Glomerular visceral epithelial cell (primary cell): Measurements from ENCODE around the gene ATP8A2.
"Not testable (repeated sequence)": the region's sequence is repeated elsewhere in the genome, so short reads cannot be mapped to it uniquely, and the experiment has no call there.

Experiments used
- DNase-seq: peaks from one replicate; pipeline ENCODE4 v3.0.0-alpha.2; 2016; ENCODE audit errors: extremely low spot score

ATP8A2 gene

DNA sequence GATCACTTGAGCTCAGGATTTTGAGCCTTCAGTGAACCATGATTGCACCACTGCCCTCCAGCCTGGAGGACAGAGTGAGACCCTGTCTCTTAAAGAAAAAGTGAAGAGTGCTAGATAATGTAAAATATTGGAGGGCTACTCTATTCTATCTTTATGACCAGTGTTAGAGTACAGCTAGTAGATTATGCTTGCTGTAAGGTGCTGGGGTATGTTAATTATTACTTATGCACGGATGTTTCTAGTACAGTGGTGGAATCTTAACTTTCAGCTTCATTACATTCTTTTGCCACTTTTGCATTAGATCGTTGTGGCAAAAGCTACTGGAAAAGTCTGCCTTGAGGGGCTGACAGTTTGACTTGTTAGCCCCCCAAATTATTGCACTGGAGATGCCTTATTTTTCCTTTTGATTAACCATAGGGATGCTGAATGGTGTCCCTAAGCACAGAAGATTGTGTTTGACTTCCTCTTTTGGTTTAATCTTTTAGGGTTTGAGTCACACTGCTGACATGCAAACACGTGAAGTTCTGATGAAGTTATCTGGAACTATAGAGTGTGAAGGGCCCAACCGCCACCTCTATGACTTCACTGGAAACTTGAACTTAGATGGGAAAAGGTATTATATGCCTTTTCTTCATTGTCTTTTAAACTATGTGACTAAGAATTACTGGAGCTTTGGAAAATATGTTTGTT, 169.8 kb downstream of the ATP8A2 start:
- peak; percentile 22 for DNase-seq

- not testable (repeated sequence) for DNase-seq
These were observed 177.2 kb downstream of the ATP8A2 start for GRCh38 chr13:25548991-25549390.

DNA sequence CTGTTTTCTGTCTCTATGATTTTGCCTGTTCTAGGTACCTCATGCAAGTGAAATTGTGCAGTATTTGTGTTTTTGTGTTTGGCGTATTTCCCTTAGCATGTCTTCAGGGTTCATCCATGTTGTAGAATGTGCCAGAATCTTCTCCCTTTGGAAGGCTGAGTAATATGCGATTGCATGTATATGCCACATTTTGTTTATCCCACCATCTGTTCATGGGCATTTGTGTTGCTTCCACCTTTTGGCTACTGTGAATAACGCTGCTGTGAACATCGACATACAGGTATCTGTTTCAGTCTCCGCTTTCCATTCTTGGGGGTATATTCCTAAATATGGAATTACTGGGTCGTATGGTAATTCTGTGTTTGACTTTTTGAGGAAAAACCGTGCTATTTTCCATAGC, 190.0 kb downstream of the ATP8A2 start:
- no peak for DNase-seq

- no peak for DNase-seq
These were observed 198.4 kb downstream of the ATP8A2 start for GRCh38 chr13:25570185-25570584.

- no peak for DNase-seq
These were observed 199.5 kb downstream of the ATP8A2 start for GRCh38 chr13:25571237-25571636.

DNA sequence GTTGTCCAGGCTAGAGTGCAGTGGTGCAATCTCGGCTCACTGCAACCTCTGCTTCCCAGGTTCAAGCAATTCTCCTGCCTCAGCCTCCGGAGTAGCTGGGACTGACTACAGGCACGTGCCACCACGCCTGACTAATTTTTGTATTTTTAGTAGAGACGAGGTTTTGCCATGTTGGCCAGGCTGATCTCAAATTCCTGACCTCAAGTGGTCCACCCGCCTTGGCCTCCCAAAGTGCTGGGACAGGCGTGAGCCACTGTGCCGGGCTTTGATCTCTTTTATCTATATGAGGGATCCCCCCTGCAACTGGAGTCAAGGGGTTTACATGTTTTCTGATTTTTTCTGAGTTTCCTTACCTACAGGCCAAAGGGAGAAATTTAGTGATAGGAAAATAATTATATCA, 200.4 kb downstream of the ATP8A2 start:
- DNase-seq, result not testable (repeated sequence)

GRCh38 chr13:25574437-25575411, 202.9 kb downstream of the ATP8A2 start:
- peak; percentile 88 for DNase-seq

DNA sequence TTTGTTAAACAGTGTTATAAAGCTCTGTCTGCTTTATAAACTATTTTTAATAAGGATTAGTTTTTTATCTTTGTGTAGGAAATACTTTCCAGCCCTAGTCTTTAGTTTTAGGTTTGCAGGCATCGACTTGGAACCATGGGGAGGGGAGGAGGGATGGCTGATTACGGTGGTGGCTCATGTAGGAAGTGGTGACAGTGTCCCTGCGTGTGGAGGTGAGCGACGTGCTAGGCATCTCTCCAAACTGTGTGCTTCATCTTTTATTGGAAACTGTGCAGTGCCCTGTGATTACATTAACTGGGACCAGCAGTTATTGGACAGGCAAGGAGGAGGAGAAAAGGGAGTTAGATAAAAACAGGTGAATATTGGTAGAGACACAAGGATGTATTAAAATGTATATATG, 203.8 kb downstream of the ATP8A2 start:
- DNase-seq, result peak; percentile 5

- no peak for DNase-seq
These were observed 206.8 kb downstream of the ATP8A2 start for GRCh38 chr13:25578526-25578925.

DNA sequence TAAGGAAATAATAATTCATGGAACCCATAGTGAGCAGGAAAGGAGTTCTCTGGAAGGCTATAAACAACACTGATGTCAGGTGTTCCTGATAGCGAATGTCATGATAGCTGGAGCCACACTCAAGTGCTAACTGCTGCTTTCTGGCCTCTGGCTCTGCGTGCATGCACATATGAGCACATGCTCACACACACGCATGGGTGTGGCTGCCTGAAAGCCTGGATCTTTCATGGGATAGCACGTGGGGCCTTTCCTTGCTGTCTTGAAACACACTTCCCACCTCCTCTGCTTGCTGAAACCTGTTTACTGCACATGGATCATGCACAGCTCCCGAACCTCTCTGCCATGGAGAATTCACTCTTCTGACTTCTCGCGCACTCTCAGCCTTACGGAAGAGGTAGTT, 207.4 kb downstream of the ATP8A2 start:
- no peak for DNase-seq

GRCh38 chr13:25581351-25581750, 209.6 kb downstream of the ATP8A2 start:
- no peak for DNase-seq

GRCh38 chr13:25584087-25584486, 212.3 kb downstream of the ATP8A2 start:
- DNase-seq, result no peak

DNA sequence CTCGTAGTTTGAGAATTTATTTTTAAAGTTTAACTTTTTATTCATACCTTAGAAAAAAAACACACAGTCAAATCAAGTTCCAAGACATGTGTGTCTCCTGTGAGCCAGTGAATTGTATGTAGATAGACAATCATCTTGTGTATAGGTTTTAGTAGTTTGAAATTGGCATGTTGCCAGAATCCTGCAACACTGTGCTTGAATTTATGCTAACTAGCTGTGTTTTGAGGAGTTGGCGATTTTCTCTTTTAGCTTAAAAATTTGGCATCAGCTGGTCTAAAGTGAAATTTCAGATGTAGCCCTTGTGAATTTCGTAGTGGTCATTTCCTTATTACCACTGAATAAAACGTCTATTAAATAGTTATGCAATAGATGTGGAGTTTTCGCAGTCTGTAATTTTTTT, 213.2 kb downstream of the ATP8A2 start:
- DNase-seq, result no peak

GRCh38 chr13:25587326-25587980, 215.7 kb downstream of the ATP8A2 start:
- no peak for DNase-seq

- DNase-seq, result no peak
These were observed 216.7 kb downstream of the ATP8A2 start for GRCh38 chr13:25588336-25589060.

GRCh38 chr13:25598421-25598820, 226.6 kb downstream of the ATP8A2 start:
- no peak for DNase-seq

GRCh38 chr13:25602176-25602575, 230.4 kb downstream of the ATP8A2 start:
- no peak for DNase-seq

GRCh38 chr13:25604106-25604505, 232.3 kb downstream of the ATP8A2 start:
- DNase-seq, result no peak

- DNase-seq, result no peak
These were observed 235.3 kb downstream of the ATP8A2 start for GRCh38 chr13:25607096-25607495.

DNA sequence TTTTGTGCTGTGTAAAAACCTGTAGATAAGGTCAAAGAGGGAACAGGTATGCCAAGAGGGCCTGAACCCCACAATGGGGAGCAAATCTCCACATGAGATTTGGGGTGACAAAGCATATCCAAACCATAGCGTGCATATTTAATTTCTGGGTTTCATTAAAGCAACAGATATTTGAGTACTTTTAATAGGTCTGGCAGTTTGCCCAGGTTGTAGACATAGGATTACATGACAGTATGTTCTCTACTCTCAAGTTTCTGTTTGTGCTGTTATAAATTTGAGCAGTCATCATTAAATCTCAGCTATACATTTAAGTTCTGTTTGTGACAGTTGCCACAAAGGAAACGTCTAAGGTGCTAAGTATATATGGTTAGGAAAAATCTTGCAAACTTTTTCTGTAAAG, 236.4 kb downstream of the ATP8A2 start:
- DNase-seq, result no peak

GRCh38 chr13:25616674-25617073, 244.9 kb downstream of the ATP8A2 start:
- no peak for DNase-seq

DNA sequence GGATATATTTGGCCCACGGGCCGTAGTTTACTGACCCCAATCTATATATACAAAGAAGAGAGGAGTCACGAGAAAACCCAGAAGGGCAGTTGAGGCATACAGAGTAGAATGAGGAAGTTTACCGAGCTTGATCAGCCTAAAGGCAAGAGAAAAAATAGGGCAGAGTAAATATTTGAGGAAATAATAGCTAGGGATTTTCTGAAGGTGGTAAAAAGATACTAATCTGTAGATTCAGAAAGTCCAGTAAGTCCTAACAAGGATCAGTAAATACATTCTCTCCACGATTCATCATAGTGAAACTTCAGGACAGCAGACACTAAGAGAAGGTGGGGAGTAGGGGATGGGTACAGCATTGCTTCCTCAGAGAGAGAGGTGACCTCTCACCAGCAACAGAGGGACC, 248.1 kb downstream of the ATP8A2 start:
- DNase-seq, result no peak
